Islet of Langerhans (tissue), 1 donor: ENCODE data around the gene SGPL1.

ENCODE experiments used
- FAIRE-seq: peaks from one replicate; lab custom pipeline; 2011; peaks lifted over from hg19 to GRCh38; lab: Jason Lieb, UNC

Gene SGPL1

DNA sequence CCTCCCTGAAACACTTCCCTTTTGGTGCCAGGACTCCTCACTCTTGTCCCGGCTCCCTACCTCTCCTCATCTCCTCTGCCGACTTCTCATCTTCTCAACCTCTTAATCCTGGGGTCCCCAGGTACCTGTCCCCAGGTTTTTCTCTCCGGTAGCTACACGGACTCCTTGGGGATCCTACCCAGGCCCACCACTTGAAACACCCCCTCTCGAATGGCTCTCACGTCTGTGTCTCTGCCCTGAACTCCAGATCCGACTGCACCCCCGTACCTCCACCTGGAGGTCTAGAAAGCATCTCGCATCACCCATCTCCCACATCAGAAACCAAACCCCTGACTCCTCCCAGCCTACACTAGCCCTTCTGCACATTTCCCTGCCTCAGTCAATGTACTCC, 35.4 kb upstream of the SGPL1 start:
- FAIRE-seq = no peak

DNA sequence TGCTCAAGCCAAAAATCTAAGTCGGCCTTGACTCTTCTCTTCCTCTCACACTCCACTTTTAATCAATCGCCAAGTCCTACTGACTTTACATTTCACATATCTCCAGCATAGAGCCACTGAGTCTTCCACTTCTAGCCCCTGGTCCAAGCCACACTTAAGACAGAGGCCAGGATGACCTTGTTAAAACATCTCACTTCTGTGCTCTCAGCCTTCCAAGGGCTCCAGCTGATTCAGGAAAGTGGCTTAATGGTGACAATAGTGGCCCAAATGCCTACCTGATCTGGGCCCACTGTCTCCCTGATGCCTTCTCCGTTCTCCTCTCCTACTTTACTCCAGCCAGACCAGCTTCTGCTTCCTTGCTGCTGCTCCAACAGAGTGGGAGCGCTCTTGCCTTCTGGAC, 35.0 kb upstream of the SGPL1 start:
- FAIRE-seq = no peak

DNA sequence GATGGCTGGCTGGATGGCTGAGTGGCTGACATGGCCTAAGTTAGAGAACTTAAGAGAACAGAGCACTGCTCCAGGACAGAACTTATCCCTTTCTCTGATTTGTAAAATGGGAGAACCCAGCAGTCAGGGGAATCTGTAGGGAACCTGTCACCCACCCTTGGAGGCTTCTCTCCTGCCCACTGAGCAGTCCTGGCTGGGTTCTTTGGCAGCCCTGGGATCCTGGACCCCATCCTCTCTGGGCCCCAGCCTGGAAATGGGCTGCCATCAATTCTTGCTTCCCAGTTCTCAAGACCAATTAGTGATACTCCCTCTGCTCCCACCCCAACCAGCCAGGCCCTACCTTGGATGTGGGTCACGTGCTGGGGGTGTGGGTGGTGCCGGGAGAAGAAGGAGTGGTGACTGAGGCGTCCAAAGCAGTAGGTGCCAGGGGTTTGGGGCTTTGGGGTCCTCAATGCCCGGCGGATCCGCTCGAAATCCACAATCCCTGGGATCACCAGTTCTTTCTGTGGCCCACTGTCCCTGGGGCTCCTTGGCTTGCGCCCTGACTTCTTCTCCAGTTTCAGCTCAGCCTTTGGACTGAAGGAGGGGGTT, 34.2 kb upstream of the SGPL1 start:
- FAIRE-seq = no peak

DNA sequence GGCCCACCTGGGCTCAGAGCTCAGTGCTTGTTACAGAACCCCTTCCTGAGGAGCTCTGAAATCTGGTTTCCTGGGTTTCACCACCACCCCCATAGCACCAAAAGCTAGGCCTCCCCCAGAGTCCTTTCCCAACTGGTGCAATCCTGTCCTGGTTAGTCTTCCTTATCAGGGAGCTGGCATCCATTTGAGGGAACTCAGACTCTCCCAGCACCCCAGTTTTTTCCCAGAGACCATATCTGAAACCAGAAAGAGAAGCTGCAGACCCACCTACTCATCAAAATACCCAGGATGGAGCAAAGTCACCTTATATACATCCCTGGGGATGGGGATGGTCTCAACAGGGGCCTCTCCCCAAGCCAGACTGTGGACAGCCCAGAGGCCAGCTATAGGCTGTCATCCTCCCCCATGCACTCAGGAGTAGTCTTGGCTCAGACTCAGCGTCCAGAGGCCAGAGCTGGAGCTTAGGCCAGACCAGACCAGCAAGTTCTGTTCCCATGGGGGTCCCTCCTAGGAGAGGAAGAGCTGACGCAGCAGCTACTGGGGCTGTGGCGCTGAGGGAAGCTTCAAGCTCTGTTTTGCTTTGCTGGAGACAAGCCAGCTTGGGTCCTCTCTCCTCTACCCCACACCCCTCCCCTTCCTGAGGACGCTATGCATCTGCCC, 33.5 kb upstream of the SGPL1 start:
- FAIRE-seq = no peak

DNA sequence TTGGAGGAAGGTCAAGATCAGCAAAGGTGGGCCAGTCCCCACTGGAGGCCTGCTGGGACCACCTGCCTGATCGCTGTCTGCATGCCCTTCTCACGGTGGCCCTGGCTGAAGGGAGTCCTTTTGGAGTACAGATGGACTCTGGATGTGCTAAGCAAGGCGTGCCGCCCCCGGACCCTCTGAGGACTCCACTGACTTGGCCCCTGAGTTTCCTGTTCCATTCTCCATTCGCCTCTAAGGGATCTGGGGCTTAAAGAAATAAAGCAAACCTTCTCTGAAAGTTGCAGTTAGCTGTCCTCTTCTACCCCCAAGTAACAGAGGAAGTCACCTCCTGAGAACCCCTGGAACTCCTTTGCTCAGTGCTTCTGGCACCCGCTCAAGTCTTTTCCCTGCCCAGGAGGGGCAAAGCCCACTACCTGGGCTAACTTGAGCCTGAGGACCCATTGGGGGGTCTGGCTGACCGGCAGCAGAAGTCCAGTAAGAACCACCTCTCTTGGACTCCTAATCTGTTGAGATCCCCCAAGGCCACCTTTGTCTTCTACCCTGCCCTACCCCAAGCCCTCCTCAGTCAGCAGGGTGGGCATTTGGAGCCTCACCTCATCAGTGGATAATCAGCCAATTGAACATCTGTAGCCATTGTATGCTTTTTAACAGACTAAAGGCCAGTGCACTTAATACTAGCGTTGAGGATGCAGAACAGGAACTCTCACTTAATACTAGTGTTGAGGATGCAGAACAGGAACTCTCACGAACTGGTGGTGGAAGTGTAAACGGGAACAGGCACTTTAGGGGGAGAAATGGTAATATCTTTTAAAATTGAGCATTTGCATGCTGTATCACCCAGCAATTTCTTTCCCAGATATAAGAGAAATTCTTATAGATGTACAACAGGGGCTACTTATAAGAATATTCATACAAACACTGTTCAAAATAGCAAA, 32.7 kb upstream of the SGPL1 start:
- no peak for FAIRE-seq

DNA sequence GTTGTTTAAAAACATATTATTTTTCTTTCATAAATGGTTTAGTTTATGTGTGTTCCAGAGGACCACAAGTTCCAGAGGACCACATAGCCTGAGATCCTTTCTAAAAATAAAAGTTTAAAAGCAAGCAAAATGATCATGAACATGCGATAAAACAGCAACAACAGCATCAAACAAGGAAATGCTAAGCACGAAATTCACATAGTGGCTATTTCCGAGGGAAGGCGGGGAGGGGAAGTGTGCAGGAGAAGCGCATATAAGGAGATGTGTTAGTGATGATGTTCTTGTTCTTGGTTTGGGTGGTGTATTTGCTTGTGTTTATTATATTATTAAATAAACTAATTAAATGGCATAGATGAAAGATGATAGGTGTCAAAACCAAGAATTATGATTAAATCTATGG, 31.7 kb upstream of the SGPL1 start:
- FAIRE-seq = no peak

DNA sequence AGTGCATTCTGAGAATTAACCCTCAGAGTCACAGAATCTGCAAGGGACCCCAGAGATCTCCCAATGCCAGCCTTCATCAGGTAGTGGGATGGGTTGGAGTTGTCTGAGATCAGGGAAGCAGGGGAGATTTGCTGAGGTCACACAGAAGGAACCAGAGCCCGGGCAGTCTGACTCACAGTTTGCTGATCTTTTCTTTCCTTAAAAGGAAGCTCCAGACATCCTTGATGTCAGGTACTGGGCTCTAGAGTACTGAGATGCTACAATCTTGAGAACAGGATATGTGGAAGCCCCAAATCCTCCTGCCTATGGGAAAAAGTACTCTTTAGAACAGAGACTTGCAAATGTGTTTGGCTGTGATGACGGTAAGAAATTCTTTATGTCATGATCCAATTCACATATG, 31.3 kb upstream of the SGPL1 start:
- no peak for FAIRE-seq

DNA sequence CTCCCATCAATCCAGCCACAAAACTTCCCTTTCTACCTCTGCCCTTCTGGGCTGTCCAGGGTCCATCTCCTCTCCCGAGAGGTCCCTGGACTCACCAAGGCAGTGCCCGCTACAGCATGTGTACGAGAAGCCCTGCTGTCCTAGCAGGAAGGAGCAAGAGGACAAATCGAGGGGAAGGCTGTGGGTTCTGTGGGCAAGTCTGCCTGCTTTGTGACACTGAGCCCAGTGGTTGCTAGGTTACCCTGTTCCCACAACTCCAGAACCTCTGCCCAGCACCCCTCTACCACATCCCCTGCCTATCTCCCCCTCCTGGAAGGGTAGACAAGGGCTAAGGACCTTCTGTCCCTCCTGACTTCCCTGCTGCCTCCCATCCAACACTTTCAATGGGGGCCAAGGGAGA, 30.6 kb upstream of the SGPL1 start, which contains the start of gene TBATA:
Gene TBATA (minus strand): TSS at position 188 of the 400 bp plus-strand sequence. CDS start 1,998 bp downstream, outside the sequence.
- no peak for FAIRE-seq

DNA sequence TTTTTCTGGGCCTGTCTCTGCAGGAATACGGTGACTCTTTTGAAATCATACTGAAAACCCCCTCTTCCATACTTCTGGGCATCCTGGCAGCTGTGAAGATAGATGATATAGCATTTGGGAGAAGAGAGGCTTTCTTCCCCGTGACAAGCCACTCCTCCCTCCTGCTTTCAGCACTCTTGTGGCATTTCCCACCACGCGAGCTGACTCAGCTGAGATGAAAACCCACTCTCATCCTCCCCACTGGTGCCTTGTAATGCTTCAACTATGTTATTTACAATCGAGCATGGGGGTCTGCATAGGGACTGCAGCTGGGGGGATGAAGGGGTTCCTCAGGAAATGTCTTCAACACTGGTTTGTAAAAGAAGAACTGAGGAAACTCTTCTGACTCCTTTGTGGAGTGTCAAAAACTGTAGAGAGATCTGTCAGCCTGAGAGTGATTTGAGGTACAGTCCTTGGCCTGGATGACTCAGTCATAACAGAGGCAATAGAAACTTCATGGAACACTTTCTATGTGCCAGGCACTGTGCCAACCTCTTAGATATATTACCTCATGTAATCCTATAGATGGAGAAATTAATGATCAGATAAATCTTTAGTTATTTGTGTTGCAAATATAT, 28.8 kb upstream of the SGPL1 start:
- no peak for FAIRE-seq

DNA sequence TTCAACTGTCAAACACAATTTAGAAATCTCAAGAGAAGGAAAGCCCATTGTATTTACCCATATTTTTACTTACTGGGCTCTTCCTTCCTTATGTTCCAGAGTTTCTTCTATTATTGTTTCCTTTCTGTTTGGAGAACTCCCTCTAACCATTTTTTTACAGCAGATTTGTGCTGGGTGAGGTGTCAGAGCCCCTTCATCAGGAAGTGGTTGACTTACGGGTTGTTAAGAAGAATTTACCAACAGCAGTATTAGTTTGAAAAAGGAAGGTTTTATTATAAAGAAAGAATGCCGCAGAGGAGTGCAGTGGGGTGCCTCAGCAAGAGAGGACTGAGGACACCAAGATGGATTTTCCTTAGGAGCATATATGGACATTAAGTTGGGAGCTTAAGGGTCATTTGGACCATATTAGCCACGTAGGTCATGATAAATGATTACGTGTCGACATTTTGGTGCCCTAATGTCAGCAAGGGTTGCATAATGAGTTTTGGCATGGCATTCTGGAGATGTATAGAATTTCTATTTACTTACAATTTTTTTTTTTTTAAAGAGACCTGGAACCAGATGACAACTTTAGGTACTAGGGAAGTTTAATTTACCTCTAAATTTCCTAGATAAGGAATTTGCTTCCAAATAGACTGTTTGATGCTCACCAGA, 24.2 kb upstream of the SGPL1 start:
- FAIRE-seq = no peak

DNA sequence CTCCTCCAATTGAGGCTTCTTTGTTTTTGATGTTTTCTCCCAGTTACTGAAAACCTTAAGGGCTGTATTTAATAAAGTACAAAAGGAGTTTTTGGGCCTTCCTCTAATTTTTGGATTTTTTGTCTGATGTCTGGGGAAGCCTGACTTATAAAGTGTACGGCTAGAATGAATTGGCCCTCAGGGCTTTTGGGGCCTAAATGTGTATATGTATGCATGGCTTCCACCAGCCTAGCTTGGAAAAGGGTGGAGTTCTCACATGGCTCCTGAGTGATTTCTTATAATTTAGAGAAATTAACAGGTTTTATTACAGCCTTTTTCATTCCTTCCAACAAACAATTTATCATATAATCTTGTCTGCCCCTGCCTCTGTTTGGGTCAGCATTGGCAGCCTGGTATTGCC, 20.1 kb upstream of the SGPL1 start:
- no peak for FAIRE-seq

DNA sequence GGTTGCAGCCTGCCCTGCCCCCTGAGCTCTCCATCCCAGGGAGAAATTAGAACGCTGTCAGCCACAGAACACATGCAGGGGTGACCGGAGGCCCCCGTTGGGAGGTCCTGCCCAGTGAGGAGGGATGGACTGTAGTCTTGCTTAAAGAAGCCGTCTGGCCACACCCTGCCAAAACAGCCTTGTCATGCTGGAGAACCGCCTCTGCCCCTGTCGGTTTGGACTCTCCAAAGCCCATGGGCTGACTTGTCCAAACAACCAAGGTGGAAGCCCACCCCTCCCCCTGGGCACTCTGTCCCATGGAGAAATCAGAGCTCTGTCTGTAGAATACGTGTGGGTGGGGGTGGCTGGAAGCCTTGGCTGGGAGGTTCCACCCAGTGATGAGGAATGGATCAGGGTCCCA, 17.9 kb upstream of the SGPL1 start:
- FAIRE-seq = no peak

DNA sequence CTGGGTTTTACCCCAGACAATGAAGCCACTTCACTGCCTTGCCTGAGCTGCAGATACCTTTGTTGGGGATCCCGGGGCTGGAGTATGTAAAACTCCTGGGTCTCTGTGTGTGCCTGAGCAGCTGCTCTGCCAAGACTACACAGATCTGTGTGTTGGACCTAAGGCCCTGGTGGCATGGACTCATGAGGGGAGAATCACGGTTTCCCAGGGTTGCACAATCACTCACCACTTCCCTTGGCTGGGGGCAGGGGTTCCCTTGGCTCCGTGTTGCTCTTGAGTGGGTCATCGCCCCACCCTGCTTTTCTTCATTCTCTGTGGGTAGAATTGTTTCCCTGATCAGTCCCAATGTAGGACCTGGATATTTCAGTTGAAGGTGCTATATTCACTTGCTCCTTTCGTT, 16.6 kb upstream of the SGPL1 start:
- FAIRE-seq = no peak

DNA sequence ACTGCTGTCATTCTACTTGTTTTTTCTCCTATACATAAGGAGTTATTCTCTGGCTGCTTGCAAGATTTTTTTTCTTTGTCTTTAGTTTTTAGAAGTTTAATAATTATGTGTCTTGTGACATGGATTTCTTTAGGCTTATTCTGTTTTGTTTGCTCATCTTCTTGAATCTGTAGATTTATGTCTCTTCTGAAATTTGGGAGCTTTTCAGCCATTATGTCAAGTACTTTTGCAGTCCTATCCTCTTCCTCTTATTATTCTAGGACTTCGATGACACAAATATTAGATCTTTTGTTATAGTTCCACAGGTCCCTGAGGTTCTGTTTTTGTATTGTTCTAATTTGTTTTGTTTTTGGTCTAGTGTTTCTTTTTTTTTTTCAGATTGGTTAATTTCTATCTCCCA, 13.9 kb upstream of the SGPL1 start:
- no peak for FAIRE-seq

DNA sequence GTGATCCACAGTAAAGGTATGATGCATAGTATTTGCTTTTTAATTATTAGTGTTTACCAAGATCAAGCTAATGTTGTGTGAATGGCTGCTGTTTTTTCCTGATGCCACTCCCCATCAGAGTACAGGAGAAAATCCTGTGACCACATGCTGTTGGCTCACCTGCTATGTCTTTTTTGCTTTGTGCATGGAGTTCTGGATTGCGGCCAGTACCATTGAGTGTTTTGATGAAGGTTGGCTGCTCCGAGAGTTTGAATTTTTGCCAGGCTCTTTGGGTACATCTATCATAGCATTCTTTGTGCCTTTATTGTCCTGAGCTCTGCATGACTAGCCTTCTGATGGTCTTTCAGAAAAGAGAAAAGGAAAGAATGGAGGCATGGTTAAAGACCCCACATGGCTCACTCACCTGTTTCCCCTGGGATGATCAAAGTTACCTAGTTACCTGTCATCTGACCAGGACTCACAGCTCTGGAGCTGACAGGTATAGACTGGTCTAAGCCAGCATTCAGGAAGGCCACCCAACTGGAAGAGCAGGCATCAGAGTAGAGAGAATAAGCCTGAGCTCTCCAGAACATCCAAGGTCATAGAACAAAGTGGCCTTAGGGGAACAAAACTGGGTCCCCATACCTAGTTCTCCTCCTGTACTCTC, 11.8 kb upstream of the SGPL1 start:
- no peak for FAIRE-seq

DNA sequence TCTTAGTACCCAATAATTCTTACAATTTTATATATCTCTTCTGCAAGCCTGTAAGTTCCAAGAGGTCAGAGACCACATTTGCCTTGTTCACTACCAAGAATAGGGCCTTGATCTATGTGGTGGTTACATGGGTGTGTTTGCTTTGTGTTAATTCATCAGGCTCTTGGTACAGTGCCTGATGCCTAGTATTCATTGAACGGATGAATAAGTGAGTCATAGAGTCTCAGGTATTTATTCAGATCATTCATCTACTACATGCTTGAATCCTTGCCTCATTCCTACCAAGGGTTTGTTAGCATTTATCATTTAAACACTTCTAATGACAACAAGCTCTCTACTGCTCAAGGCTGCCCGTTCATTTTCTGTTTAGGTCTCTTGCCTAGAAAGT, 11.3 kb upstream of the SGPL1 start:
- peak; percentile 70 for FAIRE-seq

DNA sequence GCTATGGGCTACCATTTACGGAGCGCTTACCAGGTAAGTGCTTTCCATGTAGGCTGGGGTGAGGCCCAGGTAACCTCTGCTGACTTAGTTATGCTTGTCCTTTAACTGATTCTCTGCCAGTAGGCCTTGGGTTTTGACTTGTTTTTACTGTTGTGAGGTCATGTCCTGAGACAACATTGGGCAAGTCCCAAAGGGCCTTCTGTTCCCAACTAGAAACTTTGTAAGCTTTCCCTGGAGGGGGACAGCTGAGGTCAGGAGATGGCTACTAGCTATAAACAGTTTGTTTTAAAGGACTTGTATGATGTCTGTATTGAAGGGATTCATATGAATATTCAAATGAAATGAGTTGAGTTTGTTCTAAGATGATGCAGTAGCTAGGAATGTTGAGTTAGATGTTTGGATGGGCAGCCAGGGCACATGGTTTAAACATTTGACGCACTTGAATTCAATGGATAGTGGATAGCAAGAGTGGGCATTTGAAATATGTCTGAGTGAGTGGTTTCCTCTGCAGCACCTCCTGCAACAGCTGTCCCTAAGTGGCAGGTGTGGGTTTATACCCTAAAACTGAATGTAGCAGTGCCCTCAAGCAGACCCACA, 10.0 kb upstream of the SGPL1 start:
- no peak for FAIRE-seq

DNA sequence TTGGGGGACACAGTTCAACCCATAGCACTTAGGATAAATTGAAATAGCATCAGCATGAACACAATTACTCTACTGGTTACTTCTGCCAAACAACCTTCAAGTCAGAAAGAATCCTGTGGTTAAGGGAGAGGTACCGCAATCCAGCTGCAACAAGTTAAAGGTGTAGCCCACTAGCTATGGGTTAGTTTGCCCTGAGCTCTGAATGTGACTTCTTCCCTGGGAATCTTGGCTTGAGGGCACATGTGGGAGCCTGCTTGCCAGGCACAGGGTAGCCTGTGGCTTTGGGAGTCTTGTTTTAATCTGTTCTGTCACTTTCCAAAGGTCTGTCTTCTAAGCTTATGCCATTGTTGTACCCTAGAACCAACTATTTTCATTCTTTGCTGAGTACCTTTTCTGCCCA, 8.9 kb upstream of the SGPL1 start:
- FAIRE-seq = no peak

DNA sequence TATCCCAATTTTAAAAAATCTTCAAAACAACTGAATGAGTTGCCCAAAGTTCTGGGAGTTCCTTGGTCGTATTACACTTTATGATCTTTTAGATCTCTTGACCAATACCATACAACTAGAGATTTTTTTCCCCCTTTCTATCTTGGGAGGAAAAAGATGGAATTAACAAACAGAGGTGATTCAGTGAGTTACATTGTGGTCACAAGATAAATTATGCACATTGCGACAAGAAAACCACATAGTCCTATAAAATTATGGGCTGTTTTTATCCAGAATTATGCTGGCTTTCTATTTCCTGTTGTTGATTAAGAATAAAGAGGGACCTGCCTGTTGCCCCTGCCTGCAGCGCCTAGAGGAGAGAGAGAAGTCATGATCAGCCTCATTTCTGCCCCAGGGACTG, 8.2 kb upstream of the SGPL1 start:
- no peak for FAIRE-seq

DNA sequence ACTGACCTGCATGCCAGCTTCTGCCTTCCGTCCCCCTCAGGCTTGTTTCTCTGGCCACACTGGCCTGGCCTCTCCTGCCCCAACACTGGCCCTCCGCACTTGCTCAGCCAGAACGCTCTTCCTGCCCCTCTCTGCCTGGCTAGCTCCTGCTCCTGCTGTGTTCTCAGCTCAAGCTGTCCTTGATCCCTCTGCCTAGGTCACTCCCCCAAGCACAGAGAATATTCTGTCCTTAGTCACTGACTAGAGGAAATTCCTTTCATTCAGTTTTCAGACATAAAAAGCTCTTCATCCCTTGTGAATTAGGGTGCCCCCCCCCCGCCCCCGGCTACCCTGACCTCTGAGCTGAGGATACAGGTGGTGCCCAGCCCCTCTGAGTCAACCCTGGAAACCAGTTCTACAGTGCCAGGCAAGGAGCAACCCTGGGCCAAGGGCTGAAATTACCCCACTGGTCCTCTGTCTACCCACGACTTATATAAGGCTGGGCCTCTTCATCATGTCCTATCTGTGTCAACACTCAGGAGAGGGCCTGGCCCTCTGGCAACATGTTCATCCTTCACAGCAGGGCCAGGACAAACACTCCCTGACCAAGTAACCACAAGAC, 6.6 kb upstream of the SGPL1 start:
- no peak for FAIRE-seq

DNA sequence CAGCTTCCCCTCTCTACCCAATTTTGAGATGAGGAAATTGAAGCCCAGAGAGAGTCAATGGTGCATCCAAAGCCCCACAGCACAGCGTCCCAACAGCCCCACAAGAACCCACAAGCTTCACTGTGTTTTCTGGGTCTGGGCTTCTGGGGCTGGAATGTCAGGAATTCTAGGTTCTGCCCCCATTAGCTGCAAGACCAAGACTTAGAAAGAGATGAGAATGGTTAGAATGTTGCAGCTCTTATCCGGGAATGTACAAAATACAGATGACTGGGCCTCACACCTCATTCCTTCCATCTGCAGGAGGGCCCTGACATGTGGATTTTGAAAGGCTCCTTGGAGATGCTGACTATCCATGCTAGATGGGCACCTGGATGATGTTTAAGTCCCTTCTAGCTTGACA, 6.0 kb upstream of the SGPL1 start:
- no peak for FAIRE-seq
